IMR-90 (cell line): ENCODE data around the gene SMIM29. TPM values are rescaled to one million over a fixed set of nuclear protein-coding genes. Genes with fewer than 3 reads are reported as not detected.
A peak's percentile ranks its signal among the peaks of the same experiment; 100 is the strongest.

Source experiments
- ATAC-seq: fragments of 200-7000 bp; cut with Tn5 transposase; 2 replicates; pipeline ENCODE4 v1.9.1; 2020; ENCODE audit warnings: low read depth, mild to moderate bottlenecking, moderate library complexity
- BruUV-seq: library from RNA; stranded (reverse); fragments of 400-500 nt; replicated peaks from 2 replicates; lab custom pipeline; 2021; lab: Mats Ljungman, UMichigan
- CTCF ChIA-PET: fragments of 300-600 bp; formaldehyde crosslinking; extraction: SDS; loops from one replicate; lab custom pipeline; 2021; ENCODE audit warnings: antibody characterized with exemption; lab: Yijun Ruan, JAX
- POLR2A ChIA-PET: fragments of 300-600 bp; sonication (Branson Sonifier 250); formaldehyde crosslinking; loops from one replicate; lab custom pipeline; 2022; ENCODE audit warnings: antibody characterized with exemption; ENCODE audit not compliant: unreplicated experiment; lab: Charles Lee
- DNase-seq: peaks from one replicate; pipeline ENCODE4 v3.0.0; 2013
- H2AFZ ChIP-seq: replicated peaks from 2 replicates; pipeline ENCODE3; 2013; ENCODE audit warnings: low read length, mild to moderate bottlenecking; ENCODE audit not compliant: poor library complexity
- H2AK5ac ChIP-seq: 2 replicates; pipeline ENCODE4 v1.6.1; 2013; ENCODE audit warnings: low read depth, low read length, inconsistent platforms
- H2AK9ac ChIP-seq: replicated peaks from 2 replicates; pipeline ENCODE3; 2013; ENCODE audit warnings: mild to moderate bottlenecking, low read depth, low read length, moderate library complexity; ENCODE audit not compliant: poor library complexity
- H2BK120ac ChIP-seq: 2 replicates; pipeline ENCODE4 v1.6.1; 2013; ENCODE audit warnings: low read depth, low read length, inconsistent platforms
- H2BK15ac ChIP-seq: 3 replicates; pipeline ENCODE4 v1.6.1; 2013; ENCODE audit warnings: low read depth, low read length, inconsistent platforms
- H2BK20ac ChIP-seq: 2 replicates; pipeline ENCODE4 v1.6.1; 2013; ENCODE audit warnings: low read depth, mild to moderate bottlenecking, inconsistent platforms, low read length, moderate library complexity
- H2BK5ac ChIP-seq: 2 replicates; pipeline ENCODE4 v1.6.1; 2013; ENCODE audit warnings: mild to moderate bottlenecking, low read depth, low read length, inconsistent platforms; ENCODE audit not compliant: poor library complexity, severe bottlenecking
- H3K14ac ChIP-seq: replicated peaks from 2 replicates; pipeline ENCODE4 v1.6.1; 2013; ENCODE audit warnings: low read depth, low read length, inconsistent platforms
- H3K18ac ChIP-seq: 2 replicates; pipeline ENCODE4 v1.6.1; 2013; ENCODE audit warnings: low read depth, low read length, control low read depth
- H3K23ac ChIP-seq: 2 replicates; pipeline ENCODE4 v1.6.1; 2013; ENCODE audit warnings: low read depth, low read length, inconsistent platforms
- H3K27ac ChIP-seq: 2 replicates; pipeline ENCODE4 v1.5.1; 2013; ENCODE audit warnings: mild to moderate bottlenecking, control low read depth, low read length; ENCODE audit not compliant: insufficient read depth
- H3K27me3 ChIP-seq: 2 replicates; pipeline ENCODE4 v1.6.1; 2013; ENCODE audit warnings: low read length; ENCODE audit not compliant: control insufficient read depth, insufficient read depth
- H3K36me3 ChIP-seq: 2 replicates; pipeline ENCODE4 v1.6.1; 2013; ENCODE audit warnings: low read length, mixed read lengths; ENCODE audit not compliant: control insufficient read depth, insufficient read depth
- H3K4ac ChIP-seq: 2 replicates; pipeline ENCODE4 v1.6.1; 2013; ENCODE audit warnings: low read depth, low read length, inconsistent platforms
- H3K4me1 ChIP-seq: 2 replicates; pipeline ENCODE4 v1.6.1; 2013; ENCODE audit warnings: low read length, mixed read lengths; ENCODE audit not compliant: control insufficient read depth, insufficient read depth
- H3K4me2 ChIP-seq: 2 replicates; pipeline ENCODE4 v1.6.1; 2013; ENCODE audit warnings: low read depth, mild to moderate bottlenecking, control low read depth, low read length, moderate library complexity
- H3K4me3 ChIP-seq: 2 replicates; pipeline ENCODE4 v1.5.1; 2013; ENCODE audit warnings: low read depth, mild to moderate bottlenecking, control low read depth, low read length, moderate library complexity; ENCODE audit not compliant: insufficient read depth
- H3K56ac ChIP-seq: 2 replicates; pipeline ENCODE4 v1.6.1; 2013; ENCODE audit warnings: low read length, inconsistent platforms; ENCODE audit not compliant: insufficient read depth; ENCODE audit errors: extremely low read depth
- H3K79me1 ChIP-seq, 2 experiments: 2 replicates each; pipeline ENCODE4 v1.6.1; 2013; ENCODE audit warnings: low read length in 2 of 2, inconsistent platforms in 1 of 2, low read depth in 1 of 2
- H3K9ac ChIP-seq: 2 replicates; pipeline ENCODE4 v1.6.1; 2013; ENCODE audit warnings: low read depth, low read length, control low read depth
- H3K9me1 ChIP-seq: 2 replicates; pipeline ENCODE4 v1.6.1; 2013; ENCODE audit warnings: low read length, inconsistent platforms; ENCODE audit not compliant: insufficient read depth
- H3K9me3 ChIP-seq: 2 replicates; pipeline ENCODE4 v1.6.1; 2013; ENCODE audit warnings: low read length; ENCODE audit not compliant: control insufficient read depth, insufficient read depth
- H4K20me1 ChIP-seq: 2 replicates; pipeline ENCODE4 v1.6.1; 2013; ENCODE audit warnings: low read length, inconsistent platforms; ENCODE audit not compliant: insufficient read depth
- H4K5ac ChIP-seq: 2 replicates; pipeline ENCODE4 v1.6.1; 2013; ENCODE audit warnings: mild to moderate bottlenecking, low read depth, low read length, control low read depth
- H4K8ac ChIP-seq, 2 experiments: 2 replicates each; pipeline ENCODE4 v1.6.1; 2013; ENCODE audit warnings: low read depth in 2 of 2, low read length in 2 of 2, control low read depth in 1 of 2, inconsistent platforms in 1 of 2
- H4K91ac ChIP-seq: 2 replicates; pipeline ENCODE4 v1.6.1; 2013; ENCODE audit warnings: low read depth, low read length, inconsistent platforms; ENCODE audit not compliant: insufficient read depth
- BHLHE40 ChIP-seq: fragments of 150-350 bp; IDR thresholded peaks from 2 replicates; pipeline ENCODE4 v1.6.1; 2016; ENCODE audit warnings: mild to moderate bottlenecking, low read depth, low read length
- MXI1 ChIP-seq: IDR thresholded peaks from 2 replicates; pipeline ENCODE4 v1.6.1; 2012; ENCODE audit warnings: low read depth, mild to moderate bottlenecking, low read length, moderate library complexity, borderline replicate concordance
- NFE2L2 ChIP-seq: fragments of 150-350 bp; IDR thresholded peaks from 2 replicates; pipeline ENCODE4 v1.6.1; 2016; ENCODE audit warnings: low read depth, mild to moderate bottlenecking, low read length
- RAD21 ChIP-seq: IDR thresholded peaks from 2 replicates; pipeline ENCODE4 v1.6.1; 2012; ENCODE audit warnings: low read length, improper control_type of control experiment
- RFX5 ChIP-seq: IDR thresholded peaks from 2 replicates; pipeline ENCODE4 v1.8.0; 2012; ENCODE audit warnings: low read depth, mild to moderate bottlenecking, low read length, moderate library complexity
- USF2 ChIP-seq: fragments of 150-350 bp; IDR thresholded peaks from 2 replicates; pipeline ENCODE4 v1.6.1; 2017; ENCODE audit warnings: mild to moderate bottlenecking, antibody characterized with exemption, low read length, low read depth
- WGBS, 2 experiments: methylation state at CpG; one replicate each; pipeline versions ENCODE4 v1.1.5 to v1.1.7; 2013; ENCODE audit warnings: missing lambda C conversion rate in 2 of 2; ENCODE audit not compliant: insufficient read length in 1 of 2; ENCODE audit errors: extremely low coverage in 2 of 2; 5-methylcytosine and 5-hydroxymethylcytosine counted together
- dilution Hi-C: fragments of 300-500 bp; cut with HindIII; formaldehyde crosslinking; loops from one replicate; pipeline ENCODE4 v1.14.3; 2018; ENCODE audit warnings: low sequenced_read_pairs; ENCODE audit not compliant: unreplicated experiment
- in situ Hi-C: fragments of 300-500 bp; cut with MboI; formaldehyde crosslinking; loops from 3 replicates; pipeline ENCODE4 v1.14.3; 2019; ENCODE audit warnings: low sequenced_read_pairs, inconsistent platforms, mixed read lengths
- intact Hi-C: fragments of 100-400 bp; cut with micrococcal nuclease; formaldehyde crosslinking; loops from 2 replicates; pipeline ENCODE4 v1.10.0; 2022
- polyA plus RNA-seq, 3 experiments: library from polyadenylated mRNA; depleted of rRNA; stranded (reverse); fragments of >200 nt; gene quantifications; 2 replicates each; pipeline ENCODE4 v1.2.3, GENCODE V29; 2012; ENCODE audit warnings: low replicate concordance in 1 of 3
- total RNA-seq: library from RNA; depleted of rRNA; stranded (reverse); fragments of >200 nt; gene quantifications from 2 replicates; pipeline ENCODE4 v1.2.3, GENCODE V29; 2012

The SMIM29 gene
- total and polyA plus RNA-seq, 2 of the 4 experiments (the other 2 are of a cell fraction), result 8.4 to 28.9 TPM

- no peak overlapping the region for H4K91ac ChIP-seq
- no TSS peak for BruUV-seq
- no peaks in the 10 kb centered on the region for H3K79me1 ChIP-seq
- no peaks in the 10 kb centered on the region for H3K9me3 ChIP-seq
- H4K5ac ChIP-seq, result no peak overlapping the region
- H3K56ac ChIP-seq, result no peak overlapping the region
- intact Hi-C loops (no loop called here), dilution Hi-C loops (no loop called here), in situ Hi-C loops (no loop called here)
- ATAC-seq (no peak), DNase-seq (no peak)
- no peaks in the 10 kb centered on the region for H3K27me3 ChIP-seq
- no peak overlapping the region for H2BK5ac ChIP-seq
- no peaks in the 10 kb centered on the region for H4K20me1 ChIP-seq
- H3K9me1 ChIP-seq, result 0 out of 2 replicates have a peak, but pooled peaks cover 3% of the 10 kb centered on the region
- H3K4me1 ChIP-seq, result peaks cover 2% of the 10 kb centered on the region; the same call in 1 of the 2 replicates
- H2BK15ac ChIP-seq, result no peak overlapping the region
- no peak overlapping the region for H2AK9ac ChIP-seq
- no peak overlapping the region for H2AK5ac ChIP-seq
- no peak overlapping the region for H3K4me2 ChIP-seq
- WGBS, 2 experiments, result 29% methylated on average over 1 of the region's 7 CpGs; no CpG with 5 or more reads in 1 of the 2 experiments
- H2BK120ac ChIP-seq, result no peak overlapping the region
- peak overlapping the region; percentile 69 for H2AFZ ChIP-seq
- no peak overlapping the region for H3K23ac ChIP-seq
- H3K9ac ChIP-seq, result no peak overlapping the region
- H3K18ac ChIP-seq, result no peak overlapping the region
- TF ChIP-seq MXI1 (no peak), BHLHE40 (no peak), NFE2L2 (no peak), USF2 (no peak), RFX5 (no peak), RAD21 (no peak)
- H2BK20ac ChIP-seq, result 0 out of 2 replicates have a peak overlapping the region, but pooled peaks have one; percentile 10
- no peak overlapping the region for H3K4me3 ChIP-seq
- H3K4ac ChIP-seq, result no peak overlapping the region
- no peak overlapping the region for H4K8ac ChIP-seq
- no peak overlapping the region for H3K27ac ChIP-seq
- H3K36me3 ChIP-seq, result no peaks in the 10 kb centered on the region
- POLR2A ChIA-PET, result no interaction called here
- H3K14ac ChIP-seq, result no peak overlapping the region
- CTCF ChIA-PET, result no interaction called here
Measured at GRCh38 chr6:34206726-34207125, 42.1 kb downstream of the SMIM29 start.
